Body of pancreas (tissue), 4 donors: ENCODE results near the gene PDZD7.

Experiments used
- POLR2A ChIP-seq, 3 donors: fragments of 450-650 bp; IDR thresholded peaks; one replicate each; pipeline ENCODE4 v1.6.1; 2016; ENCODE audit warnings: antibody characterized with exemption in 3 of 3, mild to moderate bottlenecking in 2 of 3
- TF ChIP-seq, protein P1 (sequence below), 7 experiments: fragments of 450-650 bp in 4 of 7; fragments of 200-600 bp in 3 of 7; sonication (generic) in 3 of 7; IDR thresholded peaks; one replicate each; pipeline ENCODE4 v1.5.1; 2016 to 2019; ENCODE audit warnings: antibody characterized with exemption in 7 of 7

DNA sequence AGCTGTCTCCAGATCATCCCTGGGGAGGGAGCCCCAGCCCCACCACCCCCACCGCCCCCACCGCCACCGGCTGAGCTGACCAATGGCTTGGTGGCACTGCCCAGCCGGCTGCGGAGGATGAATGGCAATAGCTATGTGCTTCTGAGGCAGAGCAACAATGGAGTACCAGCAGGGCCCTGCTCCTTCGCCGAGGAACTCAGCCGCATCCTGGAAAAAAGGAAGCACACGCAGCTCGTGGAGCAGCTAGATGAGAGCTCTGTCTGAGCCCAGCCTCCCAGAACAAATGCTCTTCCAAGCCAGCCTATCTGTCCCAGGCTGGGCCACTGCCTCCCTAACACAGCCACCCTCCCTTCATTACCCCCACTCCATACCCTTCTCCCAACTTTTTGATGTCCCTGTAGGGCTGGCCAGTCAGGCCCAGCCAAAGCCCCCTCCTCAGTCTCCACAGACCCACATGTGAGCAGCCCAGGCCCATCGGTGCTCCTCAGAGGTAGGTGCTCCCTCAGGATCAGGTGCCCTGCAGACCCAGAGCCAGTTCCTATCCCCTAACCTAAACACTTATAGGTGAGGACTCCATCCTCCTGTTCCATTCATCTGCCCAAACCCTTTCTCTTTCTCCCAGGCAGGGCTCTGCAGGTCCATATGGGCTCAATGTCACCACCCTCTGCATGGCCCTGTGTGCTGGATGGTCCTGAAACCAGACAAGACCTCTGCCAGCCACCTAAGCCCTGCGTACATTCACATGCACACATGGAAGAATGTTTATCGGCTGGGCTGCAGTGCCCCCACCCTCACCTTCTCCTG, 46.9 kb downstream of the PDZD7 start:
- TF ChIP-seq, protein P1, sequence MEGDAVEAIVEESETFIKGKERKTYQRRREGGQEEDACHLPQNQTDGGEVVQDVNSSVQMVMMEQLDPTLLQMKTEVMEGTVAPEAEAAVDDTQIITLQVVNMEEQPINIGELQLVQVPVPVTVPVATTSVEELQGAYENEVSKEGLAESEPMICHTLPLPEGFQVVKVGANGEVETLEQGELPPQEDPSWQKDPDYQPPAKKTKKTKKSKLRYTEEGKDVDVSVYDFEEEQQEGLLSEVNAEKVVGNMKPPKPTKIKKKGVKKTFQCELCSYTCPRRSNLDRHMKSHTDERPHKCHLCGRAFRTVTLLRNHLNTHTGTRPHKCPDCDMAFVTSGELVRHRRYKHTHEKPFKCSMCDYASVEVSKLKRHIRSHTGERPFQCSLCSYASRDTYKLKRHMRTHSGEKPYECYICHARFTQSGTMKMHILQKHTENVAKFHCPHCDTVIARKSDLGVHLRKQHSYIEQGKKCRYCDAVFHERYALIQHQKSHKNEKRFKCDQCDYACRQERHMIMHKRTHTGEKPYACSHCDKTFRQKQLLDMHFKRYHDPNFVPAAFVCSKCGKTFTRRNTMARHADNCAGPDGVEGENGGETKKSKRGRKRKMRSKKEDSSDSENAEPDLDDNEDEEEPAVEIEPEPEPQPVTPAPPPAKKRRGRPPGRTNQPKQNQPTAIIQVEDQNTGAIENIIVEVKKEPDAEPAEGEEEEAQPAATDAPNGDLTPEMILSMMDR (IDR thresholded peaks at IDR 0.05), result no peak
- TF ChIP-seq POLR2A (IDR thresholded peaks at IDR 0.05), result no peak
